HG02840 (cell line): Measurements from ENCODE around the gene DLGAP1.
"Not testable (repeated sequence)": the region's sequence is repeated elsewhere in the genome, so short reads cannot be mapped to it uniquely, and the experiment has no call there.

Experiments used
- ATAC-seq: cut with Tn5 transposase; IDR thresholded peaks from one replicate; pipeline ENCODE4 v1.9.1; 2021; ENCODE audit warnings: mild to moderate bottlenecking, moderate library complexity, moderate number of reproducible peaks; ENCODE audit not compliant: unreplicated experiment, low FRiP score

Gene DLGAP1

GRCh38 chr18:4293337-4293736 lies 161.8 kb downstream of the DLGAP1 start:
- no peak for ATAC-seq

- no peak for ATAC-seq
Measured at GRCh38 chr18:4292696-4293095, 162.4 kb downstream of the DLGAP1 start.

GRCh38 chr18:4287340-4287739 lies 167.8 kb downstream of the DLGAP1 start:
- not testable (repeated sequence) for ATAC-seq

GRCh38 chr18:4286256-4286655 lies 168.9 kb downstream of the DLGAP1 start:
- ATAC-seq = no peak

- no peak for ATAC-seq
Measured at GRCh38 chr18:4285525-4285924, 169.6 kb downstream of the DLGAP1 start.

GRCh38 chr18:4284528-4284927 lies 170.6 kb downstream of the DLGAP1 start:
- ATAC-seq = no peak

GRCh38 chr18:4283746-4284291 lies 171.3 kb downstream of the DLGAP1 start:
- no peak for ATAC-seq

- ATAC-seq = no peak
Measured at GRCh38 chr18:4282954-4283353, 172.2 kb downstream of the DLGAP1 start.

GRCh38 chr18:4276953-4277585 lies 178.0 kb downstream of the DLGAP1 start:
- ATAC-seq = no peak

- ATAC-seq = no peak
Measured at GRCh38 chr18:4271952-4272351, 183.2 kb downstream of the DLGAP1 start.

GRCh38 chr18:4270988-4271387 lies 184.1 kb downstream of the DLGAP1 start:
- no peak for ATAC-seq

- ATAC-seq = peak; percentile 69
Measured at GRCh38 chr18:4270016-4270415, 185.1 kb downstream of the DLGAP1 start.

GRCh38 chr18:4267641-4268040 lies 187.5 kb downstream of the DLGAP1 start:
- ATAC-seq = no peak

GRCh38 chr18:4264347-4264791 lies 190.7 kb downstream of the DLGAP1 start:
- no peak for ATAC-seq

- no peak for ATAC-seq
Measured at GRCh38 chr18:4260107-4260506, 195.0 kb downstream of the DLGAP1 start.

GRCh38 chr18:4256766-4257417 lies 198.2 kb downstream of the DLGAP1 start:
- ATAC-seq = no peak

GRCh38 chr18:4254840-4255239 lies 200.3 kb downstream of the DLGAP1 start:
- ATAC-seq = no peak

GRCh38 chr18:4252829-4253228 lies 202.3 kb downstream of the DLGAP1 start:
- no peak for ATAC-seq

GRCh38 chr18:4251873-4252272 lies 203.2 kb downstream of the DLGAP1 start:
- no peak for ATAC-seq

- no peak for ATAC-seq
Measured at GRCh38 chr18:4251206-4251605, 203.9 kb downstream of the DLGAP1 start.

- no peak for ATAC-seq
Measured at GRCh38 chr18:4250141-4250540, 205.0 kb downstream of the DLGAP1 start.

GRCh38 chr18:4248686-4249085 lies 206.4 kb downstream of the DLGAP1 start:
- no peak for ATAC-seq
